ENCODE measurements around the gene NEK7. TPM values are rescaled to one million over a fixed set of nuclear protein-coding genes. Genes with fewer than 3 reads are reported as not detected.

NEK7 gene
- total and polyA plus RNA-seq, 2 of the 8 experiments (the other 6 are each of a cell fraction or from before 2014, with no cell fraction given) = 5.1 to 10.0 TPM

DNA sequence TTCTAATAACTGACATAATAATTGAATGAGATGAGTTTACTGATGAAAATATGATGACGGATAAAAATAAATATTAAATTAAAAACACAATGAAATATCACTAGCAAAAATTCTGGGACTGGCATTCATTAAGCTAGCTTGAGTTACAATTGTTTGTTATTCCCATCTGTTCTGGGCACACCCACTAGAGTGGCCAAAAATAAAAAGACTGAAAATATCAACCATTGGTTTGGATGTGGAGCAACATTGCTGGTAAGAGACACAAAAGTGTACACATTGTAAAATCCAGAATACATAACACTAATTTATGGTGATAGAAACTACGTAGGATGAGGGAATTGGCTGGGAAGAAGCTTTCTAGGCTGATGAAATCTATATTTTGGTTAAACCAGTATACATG lies 9.6 kb upstream of the NEK7 start:
- Histone ChIP-seq H4K20me1 (replicated peaks in 1 of 2; ENCODE audit: control insufficient read depth in 1 of 2, insufficient read depth in 2 of 2, low read length in 2 of 2) (no peaks in the 10 kb centered on the region), H3K4me3 (ENCODE audit: extremely low read depth in 1 of 4, insufficient read depth in 2 of 4, low read depth in 3 of 4, low read length in 4 of 4) (no peak overlapping the region), H3K79me1 (ENCODE audit: low read depth, low read length) (no peaks in the 10 kb centered on the region), H3K23me2 (ENCODE audit: low read depth, low read length) (no peaks in the 10 kb centered on the region), H3K56ac (replicated peaks; ENCODE audit: insufficient read length, low read depth, low read length) (no peak overlapping the region), H3K36me3 (ENCODE audit: control insufficient read depth in 2 of 4, insufficient read depth in 4 of 4, low read length in 3 of 4) (no peaks in the 10 kb centered on the region), H2BK15ac (ENCODE audit: low read length) (no peak overlapping the region), H3K9me3 (ENCODE audit: insufficient read depth in 2 of 2, low read depth in 1 of 2, low read length in 1 of 2) (no peaks in the 10 kb centered on the region), H4K8ac (ENCODE audit: extremely low read depth, insufficient read depth, low read length) (no peak overlapping the region), H2AFZ (ENCODE audit: low read length) (no peak overlapping the region), H3K9ac (replicated peaks in 1 of 4; ENCODE audit: extremely low read depth in 1 of 4, low read depth in 3 of 4, low read length in 3 of 4) (no peak overlapping the region), H3K27ac (ENCODE audit: low read depth, low read length) (no peak overlapping the region), H3K4me2 (ENCODE audit: insufficient read depth in 1 of 2, low read depth in 2 of 2, low read length in 2 of 2) (no peak overlapping the region), H3K18ac (ENCODE audit: extremely low read depth, low read length) (no peak overlapping the region), H4K5ac (ENCODE audit: insufficient read length, low read depth, low read length) (no peak overlapping the region), H3K14ac (ENCODE audit: insufficient read length) (no peak overlapping the region), H2AK5ac (ENCODE audit: low read depth, low read length) (no peak overlapping the region), H4K91ac (replicated peaks; ENCODE audit: insufficient read length, low read length) (no peak overlapping the region), H3K4ac (replicated peaks; ENCODE audit: insufficient read length, low read depth, low read length) (no peak overlapping the region), H3K4me1 (replicated peaks in 1 of 4; ENCODE audit: control insufficient read depth in 3 of 4, insufficient read depth in 4 of 4, low read length in 3 of 4) (no peaks in the 10 kb centered on the region), H2BK120ac (replicated peaks; ENCODE audit: low read depth, low read length) (no peak overlapping the region), H3K23ac (ENCODE audit: insufficient read length) (no peak overlapping the region), H2BK20ac (ENCODE audit: low read length) (no peak overlapping the region), H3K79me2 (ENCODE audit: control insufficient read depth in 1 of 2, insufficient read depth in 2 of 2, low read length in 2 of 2) (no peaks in the 10 kb centered on the region), H2BK5ac (ENCODE audit: low read depth, low read length) (no peak overlapping the region), H2BK12ac (ENCODE audit: low read depth, low read length) (no peak overlapping the region), H3K27me3 (replicated peaks in 1 of 4; ENCODE audit: control insufficient read depth in 3 of 4, extremely low read depth in 1 of 4, insufficient read depth in 3 of 4, low read length in 3 of 4) (no peaks in the 10 kb centered on the region)
- FAIRE-seq (no peak), DNase-seq (ENCODE audit: low read depth in 1 of 2, low spot score in 2 of 2) (no peak)
- ChIA-PET POLR2A (ENCODE audit: partially characterized antibody) (no interaction called here), CTCF (ENCODE audit: partially characterized antibody) (interaction anchor here (1.9 to 2.2 kb wide), 2 partner anchors 8 to 16 kb away, joined by 6 read pairs; no protein-coding TSS in a partner anchor)
- no peak for TF ChIP-seq SP2 (IDR thresholded peaks at IDR 0.05; ENCODE audit: low read length)
- TF ChIP-seq ZNF274 (IDR thresholded peaks at IDR 0.05; ENCODE audit: borderline replicate concordance, extremely low read depth, low read length) = no peak
- no peak for TF ChIP-seq EZH2 (IDR thresholded peaks at IDR 0.05; ENCODE audit: low read depth, low read length, severe bottlenecking)
- no peak for TF ChIP-seq YY1 (IDR thresholded peaks at IDR 0.05; ENCODE audit: low read depth, low read length)
- TF ChIP-seq, protein P1, sequence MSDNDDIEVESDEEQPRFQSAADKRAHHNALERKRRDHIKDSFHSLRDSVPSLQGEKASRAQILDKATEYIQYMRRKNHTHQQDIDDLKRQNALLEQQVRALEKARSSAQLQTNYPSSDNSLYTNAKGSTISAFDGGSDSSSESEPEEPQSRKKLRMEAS (IDR thresholded peaks at IDR 0.05) = no peak
- TF ChIP-seq HDAC6 (IDR thresholded peaks at IDR 0.05; ENCODE audit: low read depth, low read length) = no peak
- no peak for TF ChIP-seq SRF (IDR thresholded peaks at IDR 0.05; ENCODE audit: low read depth, low read length)
- no peak for TF ChIP-seq SUZ12 (IDR thresholded peaks at IDR 0.05; ENCODE audit: low read length)
- WGBS, 2 experiments (ENCODE audit: extremely low coverage in 1 of 2, insufficient coverage in 1 of 2, insufficient read length in 1 of 2, insufficient replicate concordance in 2 of 2, low coverage in 1 of 2, low lambda C conversion rate in 2 of 2, missing lambda C conversion rate in 1 of 2) = 89% methylated on average over 2 of the region's 2 CpGs; no CpG with 5 or more reads in 1 of the 2 experiments

Data from H1 (cell line).